Progenitor cell of endocrine pancreas (in vitro differentiated cells): ENCODE data around the gene PROM1. TPM values are rescaled to one million over a fixed set of nuclear protein-coding genes. Genes with fewer than 3 reads are reported as not detected.

Experiments
- DNase-seq: peaks from one replicate; pipeline ENCODE4 v3.0.0; 2021; ENCODE audit warnings: low spot score; ENCODE audit not compliant: unreplicated experiment
- H3K27ac Mint-ChIP-seq: 2 replicates; pipeline ENCODE4 v1.8.0; 2021; ENCODE audit warnings: mild to moderate bottlenecking, moderate library complexity, mixed read lengths
- H3K27me3 Mint-ChIP-seq: 2 replicates; pipeline ENCODE4 v1.8.0; 2021; ENCODE audit warnings: mixed read lengths
- H3K36me3 Mint-ChIP-seq: 2 replicates; pipeline ENCODE4 v1.8.0; 2022; ENCODE audit warnings: mixed read lengths; ENCODE audit not compliant: insufficient read depth
- H3K4me1 Mint-ChIP-seq: 2 replicates; pipeline ENCODE4 v1.8.0; 2021; ENCODE audit warnings: low read depth, mixed read lengths
- H3K4me3 Mint-ChIP-seq: 2 replicates; pipeline ENCODE4 v1.8.0; 2021; ENCODE audit warnings: low read depth, mild to moderate bottlenecking, moderate library complexity, mixed read lengths
- H3K9me3 Mint-ChIP-seq: 2 replicates; pipeline ENCODE4 v1.8.0; 2021; ENCODE audit warnings: low read depth, mixed read lengths
- CTCF ChIP-seq: fragments of 200-600 bp; sonication (generic); IDR thresholded peaks from one replicate; pipeline ENCODE4 v1.5.0; 2021; ENCODE audit warnings: antibody characterized with exemption, mild to moderate bottlenecking; ENCODE audit not compliant: unreplicated experiment
- total RNA-seq: library from RNA; stranded (reverse); gene quantifications from 2 replicates; pipeline ENCODE4 v1.2.1, GENCODE V29; 2021

Gene PROM1
- total RNA-seq, 1 donor from 2014 or later = 105 TPM

- H3K27ac Mint-ChIP-seq = no peak overlapping the region
- DNase-seq = no peak
- H3K36me3 Mint-ChIP-seq = peaks cover 13% of the 10 kb centered on the region
- no peaks in the 10 kb centered on the region for H3K9me3 Mint-ChIP-seq
- no peak overlapping the region for H3K4me3 Mint-ChIP-seq
- no peaks in the 10 kb centered on the region for H3K27me3 Mint-ChIP-seq
- no peak for TF ChIP-seq CTCF
- peaks cover 8% of the 10 kb centered on the region for H3K4me1 Mint-ChIP-seq
These were observed 59.9 kb downstream of the PROM1 start for GRCh38 chr4:16023776-16024408.

- H3K27ac Mint-ChIP-seq = no peak overlapping the region
- no peak for DNase-seq
- no peaks in the 10 kb centered on the region for H3K27me3 Mint-ChIP-seq
- peaks cover 16% of the 10 kb centered on the region for H3K36me3 Mint-ChIP-seq
- no peaks in the 10 kb centered on the region for H3K9me3 Mint-ChIP-seq
- no peaks in the 10 kb centered on the region for H3K4me1 Mint-ChIP-seq
- TF ChIP-seq CTCF = no peak
- no peak overlapping the region for H3K4me3 Mint-ChIP-seq
These were observed 61.8 kb downstream of the PROM1 start for GRCh38 chr4:16021804-16022560.

- Mint-ChIP-seq H3K27ac (no peak overlapping the region), H3K4me3 (no peak overlapping the region), H3K9me3 (no peaks in the 10 kb centered on the region), H3K27me3 (no peaks in the 10 kb centered on the region), H3K36me3 (peaks cover 22% of the 10 kb centered on the region), H3K4me1 (no peaks in the 10 kb centered on the region)
- no peak for DNase-seq
- TF ChIP-seq CTCF = no peak
These were observed 64.2 kb downstream of the PROM1 start for GRCh38 chr4:16019649-16020048.

GRCh38 chr4:16018841-16019240 lies 65.0 kb downstream of the PROM1 start:
- peaks cover 22% of the 10 kb centered on the region for H3K36me3 Mint-ChIP-seq
- TF ChIP-seq CTCF = no peak

GRCh38 chr4:16018061-16018676 lies 65.7 kb downstream of the PROM1 start:
- Mint-ChIP-seq H3K4me3 (no peak overlapping the region), H3K9me3 (no peaks in the 10 kb centered on the region), H3K36me3 (peaks cover 18% of the 10 kb centered on the region), H3K27ac (no peak overlapping the region), H3K27me3 (no peaks in the 10 kb centered on the region), H3K4me1 (no peaks in the 10 kb centered on the region)
- TF ChIP-seq CTCF = no peak
- no peak for DNase-seq

More at GRCh38 chr4:16018841-16019240, 65.0 kb downstream of the PROM1 start:
- H3K27ac Mint-ChIP-seq = no peak overlapping the region
- no peaks in the 10 kb centered on the region for H3K9me3 Mint-ChIP-seq
- no peak for DNase-seq
- no peaks in the 10 kb centered on the region for H3K4me1 Mint-ChIP-seq
- no peaks in the 10 kb centered on the region for H3K27me3 Mint-ChIP-seq
- no peak overlapping the region for H3K4me3 Mint-ChIP-seq
